DOHH2 (cell line): ENCODE measurements around the gene DIDO1.

Source experiments
- CTCF ChIP-seq: fragments of 200-600 bp; sonication (generic); IDR thresholded peaks from one replicate; pipeline ENCODE4 v1.5.1; 2014; ENCODE audit warnings: antibody characterized with exemption, mild to moderate bottlenecking, low read depth, low read length; ENCODE audit not compliant: poor library complexity, severe bottlenecking
- EZH2phosphoT487 ChIP-seq: fragments of 200-600 bp; sonication (generic); IDR thresholded peaks from 2 replicates; pipeline ENCODE4 v1.6.1; 2017; ENCODE audit warnings: borderline replicate concordance, mild to moderate bottlenecking, antibody characterized with exemption, low read length, moderate library complexity, mixed read lengths

- TF ChIP-seq CTCF (no peak), EZH2phosphoT487 (no peak)
Measured at GRCh38 chr20:62906647-62907375, 19.5 kb downstream of the DIDO1 start.
